NCI-H1105 treated with DMSO at 0.1 percent for 48 hours (cell line): Measurements from ENCODE around the gene ZNF382.

Experiments used
- DNase-seq: peaks from one replicate; lab custom pipeline; 2025; lab: John Stamatoyannopoulos, UW

Gene ZNF382

DNA sequence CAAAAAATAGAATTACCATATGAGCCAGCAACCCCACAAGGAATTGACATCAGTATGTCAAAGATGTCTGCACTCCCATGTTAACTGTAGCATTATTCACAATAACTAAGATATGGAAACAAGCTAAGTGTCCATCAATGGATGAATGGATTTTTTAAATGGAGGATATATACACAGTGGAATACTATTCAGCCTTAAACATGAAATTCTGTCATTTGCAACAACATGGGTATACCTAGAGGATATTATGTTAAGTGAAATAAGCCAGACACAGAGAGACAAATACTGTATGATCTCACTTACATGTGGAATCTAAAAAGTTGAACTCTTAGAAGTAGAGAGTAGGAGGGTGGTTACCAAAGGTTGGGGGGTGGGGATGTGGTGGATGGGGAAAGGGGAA lies 74.3 kb downstream of the ZNF382 start:
- DNase-seq, result no peak
